ENCODE measurements around the gene CD44.
A peak's percentile ranks its signal among the peaks of the same experiment; 100 is the strongest.
"Not testable (repeated sequence)": the region's sequence is repeated elsewhere in the genome, so short reads cannot be mapped to it uniquely, and the experiment has no call there.

CD44 gene

DNA sequence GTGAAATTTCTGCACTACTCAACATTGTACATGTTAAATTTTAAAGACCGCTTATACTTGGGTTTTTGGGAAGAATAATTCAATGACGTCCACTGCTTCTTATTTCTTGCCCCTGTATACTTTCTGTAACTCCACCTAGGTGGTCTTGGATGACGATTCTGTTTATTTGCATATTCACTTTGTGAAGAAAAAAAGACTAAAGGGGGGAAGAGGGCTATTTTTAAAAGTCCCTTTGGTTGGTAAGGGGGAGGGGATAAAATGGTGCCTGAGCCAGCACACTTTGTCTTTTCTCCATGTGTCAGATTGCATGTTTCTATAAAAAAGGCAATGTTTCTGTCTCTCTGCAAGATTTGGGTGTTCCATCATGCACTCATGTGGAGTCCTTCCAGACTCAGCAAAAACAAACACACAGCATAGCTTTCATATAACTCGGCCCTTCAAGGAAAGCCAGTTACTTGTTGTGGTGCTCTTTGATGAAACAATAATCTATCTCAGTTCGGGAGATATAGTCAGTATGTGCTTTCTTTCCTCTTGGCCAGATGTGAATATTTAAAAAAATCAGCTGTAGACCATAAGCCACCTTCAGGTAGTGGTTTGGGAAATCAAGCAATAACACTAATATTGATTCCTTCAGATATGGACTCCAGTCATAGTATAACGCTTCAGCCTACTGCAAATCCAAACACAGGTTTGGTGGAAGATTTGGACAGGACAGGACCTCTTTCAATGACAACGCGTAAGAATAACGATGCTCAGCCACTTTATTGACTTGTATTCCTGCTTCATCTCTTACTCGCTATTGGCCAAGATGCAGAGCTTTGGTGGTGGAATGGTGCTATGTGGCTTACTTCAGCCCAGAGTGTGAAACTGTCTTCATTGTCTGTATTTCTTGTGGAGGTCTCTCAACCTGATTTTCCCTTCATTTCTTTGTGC, 68.8 kb downstream of the CD44 start:
- DNase-seq = no peak

DNA sequence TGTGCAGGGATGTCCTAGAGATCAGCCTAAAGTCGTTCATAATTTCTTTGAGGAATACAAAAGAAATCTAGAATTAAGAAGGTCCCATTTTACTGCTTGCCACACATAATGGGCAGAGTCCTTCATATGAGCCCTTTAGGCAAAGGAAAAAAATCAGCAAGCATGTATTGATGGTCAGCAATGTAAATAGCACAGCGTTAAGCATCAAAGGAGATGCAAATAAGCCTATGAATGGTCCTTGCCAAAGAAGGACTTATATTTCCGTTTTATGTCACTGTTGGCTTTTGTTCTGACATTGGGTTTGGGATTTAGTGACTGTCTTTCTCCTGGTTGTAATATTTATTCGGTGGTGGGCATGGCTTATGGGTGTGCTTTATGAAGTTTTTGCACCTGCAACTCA, 69.8 kb downstream of the CD44 start:
- no peak for DNase-seq

DNA sequence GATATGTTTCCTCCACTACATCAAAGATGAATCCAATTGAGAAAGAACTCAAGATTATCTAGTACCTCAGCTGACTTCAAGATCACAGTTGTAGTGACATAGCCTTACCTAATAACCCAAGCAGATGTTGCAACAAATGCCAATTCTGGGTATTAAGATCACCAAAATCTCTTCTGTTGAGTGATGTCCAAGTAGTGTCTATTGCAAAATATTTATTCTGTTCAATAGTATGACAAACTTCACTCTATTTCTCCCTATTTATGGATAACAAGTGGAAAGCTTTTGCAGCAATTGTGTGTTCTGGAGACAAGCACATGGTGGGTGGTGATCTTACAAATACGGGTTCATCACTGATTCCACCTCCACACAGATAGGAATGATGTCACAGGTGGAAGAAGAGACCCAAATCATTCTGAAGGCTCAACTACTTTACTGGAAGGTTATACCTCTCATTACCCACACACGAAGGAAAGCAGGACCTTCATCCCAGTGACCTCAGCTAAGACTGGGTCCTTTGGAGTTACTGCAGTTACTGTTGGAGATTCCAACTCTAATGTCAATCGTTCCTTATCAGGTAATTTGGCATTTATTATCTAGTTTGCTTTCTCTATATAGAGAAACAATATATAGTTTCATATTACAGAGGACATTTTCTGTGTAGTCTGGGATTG, 72.0 kb downstream of the CD44 start:
- no peak for DNase-seq

DNA sequence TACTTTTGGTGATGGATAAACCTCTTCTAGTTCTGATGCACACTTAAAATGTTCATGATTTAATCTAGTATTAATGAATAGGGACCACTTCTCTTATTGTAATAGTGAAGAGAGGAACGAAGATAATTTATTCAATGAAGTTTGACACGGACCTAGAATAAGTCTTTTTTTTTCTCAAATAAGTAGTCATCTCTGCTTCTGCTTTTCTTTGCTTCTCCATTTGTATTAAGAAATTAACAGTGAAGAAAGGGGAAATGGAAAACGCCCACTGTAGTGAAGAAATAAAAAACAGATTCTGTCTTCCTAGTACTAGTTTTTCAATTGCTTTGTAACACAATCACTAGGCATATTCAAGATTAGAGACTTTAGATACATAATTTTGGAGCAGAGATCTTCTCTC, 73.0 kb downstream of the CD44 start:
- DNase-seq = no peak

DNA sequence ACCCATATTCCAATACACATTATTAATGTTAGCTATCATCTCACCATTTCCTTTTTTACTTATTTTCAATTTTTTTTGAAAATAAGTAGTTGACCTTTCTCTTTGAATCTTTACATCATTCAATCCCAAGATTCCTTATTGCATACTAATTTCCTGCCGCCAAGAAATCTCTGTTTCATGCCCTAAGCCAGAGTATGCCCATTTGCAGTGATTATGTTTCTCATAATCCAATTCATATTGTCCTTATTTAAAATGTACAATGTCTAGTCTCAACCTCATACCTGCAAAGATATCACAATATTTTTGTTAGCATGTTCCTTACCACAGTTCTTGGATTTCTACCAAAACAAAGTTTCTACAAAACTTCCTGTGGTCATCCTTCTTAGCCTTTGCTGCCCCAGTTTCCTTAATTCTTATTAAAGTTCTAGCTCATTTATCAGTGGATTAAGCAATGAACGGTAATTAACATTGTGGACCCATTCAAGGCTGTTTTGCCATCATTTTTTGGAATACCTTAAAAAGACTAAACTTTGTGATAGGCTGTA, 75.3 kb downstream of the CD44 start:
- DNase-seq = no peak

DNA sequence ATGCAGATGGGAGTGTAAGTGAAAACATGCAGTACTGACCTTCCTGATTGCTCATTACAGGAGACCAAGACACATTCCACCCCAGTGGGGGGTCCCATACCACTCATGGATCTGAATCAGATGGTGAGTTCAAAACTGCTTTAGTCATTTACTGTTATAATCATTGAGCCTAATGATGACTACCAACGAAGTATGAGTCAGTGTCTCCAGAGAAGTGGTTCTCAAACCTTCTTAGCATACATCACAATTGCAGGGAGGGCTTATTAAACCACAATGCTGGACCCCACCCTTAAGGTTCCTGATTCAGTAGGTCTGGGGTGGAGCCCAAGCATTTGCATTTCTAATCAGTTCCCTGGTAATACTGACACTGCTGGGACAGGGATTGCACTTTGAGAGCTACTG, 75.8 kb downstream of the CD44 start:
- DNase-seq = no peak

DNA sequence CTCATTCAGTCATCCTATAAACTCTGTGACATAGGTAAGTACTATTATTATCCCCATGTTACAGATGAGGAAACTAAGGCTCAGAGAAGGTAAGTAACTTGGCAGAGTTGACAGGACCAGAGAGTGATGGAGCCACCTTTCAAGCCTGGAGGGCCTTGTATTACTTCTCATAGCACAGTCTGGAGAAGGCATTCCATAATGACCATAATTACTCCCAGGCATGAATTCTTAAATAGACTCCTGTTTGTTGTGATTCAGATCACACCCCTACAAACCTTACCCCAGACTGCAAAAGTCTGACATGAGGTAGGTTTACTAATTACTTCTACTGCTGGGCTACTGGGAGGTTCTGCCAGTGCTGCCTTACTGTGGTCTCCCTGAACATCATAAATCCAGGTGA, 77.0 kb downstream of the CD44 start:
- no peak for DNase-seq

DNA sequence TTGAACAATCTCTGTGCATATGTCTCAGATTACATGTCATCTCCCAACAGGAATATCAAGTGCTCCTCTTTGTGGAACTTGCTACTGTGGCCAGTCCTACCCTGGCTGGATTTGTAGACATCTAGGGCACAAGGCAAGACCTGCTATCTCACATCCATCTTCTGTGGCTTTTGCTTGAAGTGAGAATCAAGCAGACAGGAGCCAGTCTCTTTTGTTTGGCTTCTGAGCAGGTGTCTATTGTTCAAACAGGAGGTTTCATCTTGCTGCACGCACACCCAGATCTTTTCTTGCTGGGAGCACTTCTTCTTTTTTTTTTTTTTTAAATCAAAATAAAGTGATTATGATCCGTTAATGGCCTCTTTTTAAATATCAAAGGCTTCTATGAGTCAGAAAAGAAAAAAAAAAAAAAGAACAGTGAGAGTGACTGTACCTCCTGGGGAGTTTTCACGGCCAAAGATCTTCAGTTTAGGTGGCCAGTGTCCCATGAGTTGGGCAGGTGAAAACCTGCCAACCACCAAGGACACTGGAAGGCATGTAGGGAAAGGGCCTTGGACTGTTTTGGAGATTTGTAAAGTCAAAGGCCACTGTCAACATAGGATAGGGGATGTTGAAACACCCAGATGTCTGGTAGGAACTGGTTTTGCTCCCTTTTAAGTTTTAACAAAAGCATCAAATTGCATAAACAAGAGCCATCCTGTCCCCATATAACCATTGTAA, 78.1 kb downstream of the CD44 start:
- DNase-seq = no peak

DNA sequence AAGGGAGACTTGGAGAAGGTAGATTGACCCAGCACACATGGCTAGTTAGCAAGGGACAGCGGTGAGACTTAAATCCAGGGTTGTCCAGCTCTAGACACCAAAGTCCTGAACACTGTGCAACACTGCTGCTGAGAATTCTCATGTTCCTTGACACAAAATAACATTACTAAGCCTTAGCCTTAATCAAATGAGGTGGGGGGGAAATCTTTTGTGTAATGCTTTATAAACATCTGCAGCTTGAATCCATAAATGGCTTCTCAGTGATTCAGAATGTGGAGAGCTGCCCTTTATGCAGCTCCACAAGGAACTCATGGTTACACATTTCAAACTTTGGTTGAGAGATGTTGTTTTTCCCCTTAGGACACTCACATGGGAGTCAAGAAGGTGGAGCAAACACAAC, 80.0 kb downstream of the CD44 start:
- no peak for DNase-seq

DNA sequence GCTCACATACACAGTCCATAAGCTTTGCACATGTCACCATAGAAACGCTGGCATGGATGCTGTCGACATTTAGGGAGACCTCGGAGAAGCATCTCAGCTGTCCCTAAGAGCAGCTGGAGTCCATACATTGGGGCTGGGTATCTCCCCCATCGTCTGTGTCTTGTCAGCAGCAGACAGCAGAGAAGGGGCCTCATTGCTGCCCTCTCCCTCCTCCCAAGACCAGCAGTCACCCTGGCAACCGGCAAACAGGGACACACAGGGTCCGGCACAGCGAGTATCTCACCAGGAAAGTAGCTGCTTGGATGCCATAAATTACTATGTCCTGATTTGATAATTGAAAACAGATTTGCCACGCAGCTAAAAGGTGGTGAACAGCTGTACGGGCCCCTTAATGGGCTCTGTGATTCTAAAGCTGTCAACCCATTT, 84.4 kb downstream of the CD44 start:
- peak in 9 of 58 donors; percentile 1 to 43 (median 7) for DNase-seq

DNA sequence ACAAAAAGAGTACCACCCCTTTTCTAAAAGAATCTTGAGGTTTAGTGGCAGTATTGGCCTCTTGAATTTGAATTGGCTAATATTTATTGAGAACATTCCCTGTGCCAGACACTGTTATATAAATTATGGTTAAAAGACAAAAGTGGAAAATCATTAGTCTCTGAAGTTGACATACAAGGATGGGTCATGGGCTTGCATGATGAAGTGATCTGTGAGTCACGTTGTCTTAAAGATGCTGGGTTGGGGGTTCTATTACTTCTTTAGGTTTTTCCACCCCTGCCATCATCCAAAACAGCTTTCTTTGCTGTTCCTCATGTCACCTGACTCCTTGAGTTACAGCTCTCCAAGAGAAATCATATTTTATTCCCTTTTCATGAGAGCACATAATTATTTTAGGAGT, 85.0 kb downstream of the CD44 start:
- DNase-seq = no peak

DNA sequence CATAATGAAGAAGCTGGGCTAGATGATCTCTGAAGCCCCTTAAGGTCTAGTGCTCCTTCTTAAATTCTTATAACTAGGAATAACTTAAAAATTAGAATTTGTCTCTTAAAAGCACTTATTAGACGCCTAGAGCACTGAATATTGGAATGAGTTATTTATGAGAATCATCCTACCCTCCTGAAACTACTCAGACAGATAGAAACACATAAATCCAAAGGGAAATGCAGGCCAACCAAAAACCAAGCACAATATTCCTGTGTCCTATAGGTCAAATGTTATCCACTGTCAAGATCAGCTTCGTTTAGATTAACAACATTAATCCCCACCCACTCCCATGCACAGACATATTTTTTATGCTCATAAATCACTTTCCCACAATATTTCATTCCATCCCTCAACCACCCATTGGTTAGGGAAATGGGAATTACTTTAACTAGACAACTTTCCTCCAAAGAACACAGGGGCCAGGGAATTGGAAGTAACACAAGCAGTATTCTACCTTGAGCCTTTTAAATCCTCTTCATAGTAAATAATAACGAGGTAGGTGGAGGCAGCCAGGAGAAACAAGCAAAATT, 87.1 kb downstream of the CD44 start:
- DNase-seq = no peak

DNA sequence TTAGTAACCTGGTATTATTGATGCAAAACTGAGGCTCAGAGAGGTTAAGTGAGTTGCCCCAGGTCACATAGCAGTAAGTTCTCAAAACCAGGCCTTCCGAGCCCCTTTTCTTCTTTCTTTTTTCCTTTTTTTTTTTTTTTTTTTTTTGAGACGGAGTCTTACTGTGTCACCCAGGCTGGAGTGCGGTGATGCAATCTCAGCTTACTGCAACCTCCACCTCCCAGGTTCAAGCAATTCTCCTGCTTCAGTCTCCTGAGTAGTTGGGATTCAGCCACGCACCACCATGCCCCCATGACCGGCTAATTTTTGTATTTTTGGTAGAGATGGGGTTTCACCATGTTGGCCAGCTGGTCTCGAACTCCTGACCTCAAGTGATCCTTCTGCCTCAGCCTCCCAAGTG, 87.8 kb downstream of the CD44 start:
- DNase-seq = not testable (repeated sequence)

DNA sequence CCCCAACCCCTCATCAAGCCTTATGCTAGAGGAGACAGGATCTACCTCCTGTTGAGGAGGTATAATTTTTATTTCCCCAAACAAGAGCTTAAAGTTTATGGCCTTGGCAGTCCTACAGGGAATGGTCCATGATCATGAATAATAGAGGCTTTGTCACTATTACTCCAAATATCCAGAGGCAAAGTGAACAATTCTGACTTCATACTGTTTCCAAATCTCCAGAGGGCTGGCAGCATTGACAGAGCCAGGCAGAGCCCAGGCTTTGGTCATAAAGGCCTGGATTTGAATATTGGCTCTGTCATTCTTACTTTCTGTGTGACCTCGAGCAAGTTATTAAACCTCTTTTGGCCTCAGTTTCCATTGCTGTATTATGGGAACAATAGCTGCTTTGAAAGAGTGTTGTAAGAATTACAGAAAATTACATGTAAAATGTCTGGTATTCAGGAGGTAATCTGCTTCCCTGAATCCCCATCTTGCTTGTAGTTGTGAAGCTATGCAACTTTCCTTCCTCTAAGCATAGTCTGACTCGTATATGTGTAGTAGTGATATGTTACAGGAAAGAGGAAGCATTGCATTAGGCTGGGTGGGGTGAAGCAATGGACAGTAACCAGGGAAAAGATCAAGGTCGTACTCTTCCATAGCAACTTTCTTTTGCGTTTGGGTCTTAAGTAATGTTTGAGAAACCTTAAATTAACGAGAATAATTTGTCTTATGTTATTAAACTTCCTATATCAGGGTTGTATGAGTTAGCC, 88.8 kb downstream of the CD44 start:
- peak in 1 of 58 donors; percentile 14 for DNase-seq

DNA sequence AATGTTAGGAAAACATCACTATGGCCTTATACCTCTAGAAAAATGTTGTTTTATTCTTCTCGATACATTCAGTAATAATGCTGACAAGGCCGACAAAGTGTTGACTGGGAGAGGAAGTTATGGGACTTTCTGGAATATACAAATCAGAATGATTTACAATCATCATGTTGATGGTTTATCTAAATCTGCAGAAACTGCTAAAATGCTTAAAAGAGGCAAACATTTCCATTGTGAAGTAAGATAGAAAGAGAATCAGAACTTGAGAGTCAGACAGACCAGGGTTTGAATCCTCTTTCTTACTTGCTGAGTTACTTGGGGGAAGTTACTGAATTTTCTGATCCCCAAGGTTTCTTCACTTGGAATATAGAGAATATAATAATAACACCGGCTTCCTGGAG, 89.4 kb downstream of the CD44 start:
- DNase-seq = no peak

DNA sequence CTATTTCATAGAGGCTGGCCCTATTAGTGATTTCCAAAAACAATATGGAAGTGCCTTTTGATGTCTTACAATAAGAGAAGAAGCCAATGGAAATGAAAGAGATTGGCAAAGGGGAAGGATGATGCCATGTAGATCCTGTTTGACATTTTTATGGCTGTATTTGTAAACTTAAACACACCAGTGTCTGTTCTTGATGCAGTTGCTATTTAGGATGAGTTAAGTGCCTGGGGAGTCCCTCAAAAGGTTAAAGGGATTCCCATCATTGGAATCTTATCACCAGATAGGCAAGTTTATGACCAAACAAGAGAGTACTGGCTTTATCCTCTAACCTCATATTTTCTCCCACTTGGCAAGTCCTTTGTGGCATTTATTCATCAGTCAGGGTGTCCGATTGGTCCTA, 91.4 kb downstream of the CD44 start:
- no peak for DNase-seq

DNA sequence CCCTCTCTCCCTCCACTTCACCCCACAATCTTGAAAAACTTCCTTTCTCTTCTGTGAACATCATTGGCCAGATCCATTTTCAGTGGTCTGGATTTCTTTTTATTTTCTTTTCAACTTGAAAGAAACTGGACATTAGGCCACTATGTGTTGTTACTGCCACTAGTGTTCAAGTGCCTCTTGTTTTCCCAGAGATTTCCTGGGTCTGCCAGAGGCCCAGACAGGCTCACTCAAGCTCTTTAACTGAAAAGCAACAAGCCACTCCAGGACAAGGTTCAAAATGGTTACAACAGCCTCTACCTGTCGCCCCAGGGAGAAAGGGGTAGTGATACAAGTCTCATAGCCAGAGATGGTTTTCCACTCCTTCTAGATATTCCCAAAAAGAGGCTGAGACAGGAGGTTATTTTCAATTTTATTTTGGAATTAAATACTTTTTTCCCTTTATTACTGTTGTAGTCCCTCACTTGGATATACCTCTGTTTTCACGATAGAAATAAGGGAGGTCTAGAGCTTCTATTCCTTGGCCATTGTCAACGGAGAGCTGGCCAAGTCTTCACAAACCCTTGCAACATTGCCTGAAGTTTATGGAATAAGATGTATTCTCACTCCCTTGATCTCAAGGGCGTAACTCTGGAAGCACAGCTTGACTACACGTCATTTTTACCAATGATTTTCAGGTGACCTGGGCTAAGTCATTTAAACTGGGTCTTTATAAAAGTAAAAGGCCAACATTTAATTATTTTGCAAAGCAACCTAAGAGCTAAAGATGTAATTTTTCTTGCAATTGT, 92.3 kb downstream of the CD44 start:
- DNase-seq = no peak

DNA sequence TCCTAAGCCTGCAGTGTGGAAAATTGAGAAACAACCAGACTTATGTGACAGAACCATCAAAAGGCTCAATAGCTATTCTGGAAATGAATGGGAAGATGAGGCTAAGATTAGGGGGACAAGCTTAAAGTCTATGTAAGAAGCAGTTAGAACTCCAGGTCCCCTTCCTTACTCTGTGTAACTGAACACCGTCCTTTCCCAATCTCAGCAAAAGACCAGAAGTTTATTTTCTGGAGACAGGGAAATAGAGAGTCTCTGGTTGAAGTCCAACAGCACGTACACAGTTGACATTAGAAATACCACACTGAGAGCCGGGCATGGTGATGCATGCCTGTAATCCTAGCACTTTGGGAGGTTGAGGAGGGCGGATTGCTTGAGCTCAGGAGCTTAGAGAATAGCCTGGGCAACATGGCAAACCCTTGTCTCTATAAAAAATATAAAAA, 93.9 kb downstream of the CD44 start:
- no peak for DNase-seq

DNA sequence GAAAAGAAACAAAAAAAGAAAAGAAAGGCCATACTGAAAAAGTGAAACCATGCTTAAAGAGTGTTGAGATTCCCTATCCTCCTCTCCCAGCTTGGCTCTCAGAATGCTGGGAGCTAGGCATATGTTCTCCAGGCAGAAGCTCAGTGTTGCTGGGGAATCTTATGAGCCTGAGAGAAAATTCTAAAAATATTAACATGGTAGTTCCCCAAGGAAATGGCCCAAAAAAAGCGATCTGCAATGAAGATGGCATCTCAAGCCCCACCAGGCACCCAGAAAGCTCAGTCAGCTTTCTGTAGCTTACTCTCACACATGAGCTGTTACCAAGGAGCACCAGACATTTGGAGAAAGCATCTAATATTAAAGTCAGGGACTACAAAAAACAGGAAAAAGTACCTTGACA, 94.5 kb downstream of the CD44 start:
- DNase-seq = no peak

Data from anterior cingulate cortex (tissue), 58 donors.